ENCODE measurements around the gene NKPD1.

DNA sequence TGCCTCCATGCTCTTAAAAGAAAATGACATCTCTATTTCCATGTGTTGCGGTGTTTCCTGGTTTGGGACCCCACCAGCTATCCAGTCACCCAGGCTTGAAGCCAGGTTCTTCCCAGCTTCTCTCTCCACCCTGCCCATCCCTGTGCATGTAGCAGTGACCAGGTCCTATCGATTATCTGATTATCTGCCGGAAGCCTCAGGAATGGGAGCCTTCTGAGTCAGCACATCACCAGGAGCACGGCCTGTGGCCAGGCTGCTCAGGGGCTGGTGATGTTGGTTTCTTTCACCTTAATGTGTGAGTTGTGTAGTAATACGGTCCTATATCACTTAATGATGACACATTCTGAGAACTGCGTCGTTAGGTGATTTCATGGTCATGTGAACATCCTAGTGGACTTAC, 34.1 kb downstream of the NKPD1 start:
- TF ChIP-seq, protein P1, sequence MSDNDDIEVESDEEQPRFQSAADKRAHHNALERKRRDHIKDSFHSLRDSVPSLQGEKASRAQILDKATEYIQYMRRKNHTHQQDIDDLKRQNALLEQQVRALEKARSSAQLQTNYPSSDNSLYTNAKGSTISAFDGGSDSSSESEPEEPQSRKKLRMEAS (IDR thresholded peaks at IDR 0.05; ENCODE audit: low read depth, low read length): no peak
- TF ChIP-seq, protein P2, sequence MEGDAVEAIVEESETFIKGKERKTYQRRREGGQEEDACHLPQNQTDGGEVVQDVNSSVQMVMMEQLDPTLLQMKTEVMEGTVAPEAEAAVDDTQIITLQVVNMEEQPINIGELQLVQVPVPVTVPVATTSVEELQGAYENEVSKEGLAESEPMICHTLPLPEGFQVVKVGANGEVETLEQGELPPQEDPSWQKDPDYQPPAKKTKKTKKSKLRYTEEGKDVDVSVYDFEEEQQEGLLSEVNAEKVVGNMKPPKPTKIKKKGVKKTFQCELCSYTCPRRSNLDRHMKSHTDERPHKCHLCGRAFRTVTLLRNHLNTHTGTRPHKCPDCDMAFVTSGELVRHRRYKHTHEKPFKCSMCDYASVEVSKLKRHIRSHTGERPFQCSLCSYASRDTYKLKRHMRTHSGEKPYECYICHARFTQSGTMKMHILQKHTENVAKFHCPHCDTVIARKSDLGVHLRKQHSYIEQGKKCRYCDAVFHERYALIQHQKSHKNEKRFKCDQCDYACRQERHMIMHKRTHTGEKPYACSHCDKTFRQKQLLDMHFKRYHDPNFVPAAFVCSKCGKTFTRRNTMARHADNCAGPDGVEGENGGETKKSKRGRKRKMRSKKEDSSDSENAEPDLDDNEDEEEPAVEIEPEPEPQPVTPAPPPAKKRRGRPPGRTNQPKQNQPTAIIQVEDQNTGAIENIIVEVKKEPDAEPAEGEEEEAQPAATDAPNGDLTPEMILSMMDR (IDR thresholded peaks at IDR 0.05; ENCODE audit: low read depth, low read length): no peak

Data from NB4 (cell line).